ENCODE data around the gene PPP2R2C.

The PPP2R2C gene

DNA sequence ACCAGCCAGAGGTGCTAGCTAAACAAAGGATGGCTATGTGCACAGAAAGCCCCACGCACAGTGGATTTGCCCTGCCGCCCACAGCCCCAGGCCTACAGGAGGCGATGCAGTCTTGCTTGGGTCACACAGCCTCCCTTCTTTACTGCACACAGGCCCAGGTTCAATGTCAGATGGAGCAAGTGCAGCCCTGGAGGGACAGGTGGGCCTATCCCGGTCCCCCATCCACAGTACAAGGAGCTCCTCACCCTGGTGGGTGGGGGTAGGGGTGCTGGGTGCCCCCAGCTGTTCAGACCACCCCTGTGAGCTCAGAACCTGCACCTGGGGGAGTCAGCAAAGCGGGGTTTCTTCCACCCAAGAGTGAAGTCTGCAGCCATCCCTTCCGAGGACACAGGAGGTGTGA lies 114.9 kb downstream of the PPP2R2C start:
- Histone ChIP-seq H3K27me3 (ENCODE audit: insufficient read depth, poor library complexity, severe bottlenecking) (no peaks in the 10 kb centered on the region), H3K4me3 (replicated peaks; ENCODE audit: insufficient read depth, low read length) (no peak overlapping the region), H3K27ac (replicated peaks) (no peak overlapping the region)
- no peak for DNase-seq (ENCODE audit: low read depth in 1 of 2, low spot score in 1 of 2)
- TF ChIP-seq POLR2AphosphoS5 (IDR thresholded peaks at IDR 0.05; ENCODE audit: low read depth): no peak
- TF ChIP-seq, protein P1, sequence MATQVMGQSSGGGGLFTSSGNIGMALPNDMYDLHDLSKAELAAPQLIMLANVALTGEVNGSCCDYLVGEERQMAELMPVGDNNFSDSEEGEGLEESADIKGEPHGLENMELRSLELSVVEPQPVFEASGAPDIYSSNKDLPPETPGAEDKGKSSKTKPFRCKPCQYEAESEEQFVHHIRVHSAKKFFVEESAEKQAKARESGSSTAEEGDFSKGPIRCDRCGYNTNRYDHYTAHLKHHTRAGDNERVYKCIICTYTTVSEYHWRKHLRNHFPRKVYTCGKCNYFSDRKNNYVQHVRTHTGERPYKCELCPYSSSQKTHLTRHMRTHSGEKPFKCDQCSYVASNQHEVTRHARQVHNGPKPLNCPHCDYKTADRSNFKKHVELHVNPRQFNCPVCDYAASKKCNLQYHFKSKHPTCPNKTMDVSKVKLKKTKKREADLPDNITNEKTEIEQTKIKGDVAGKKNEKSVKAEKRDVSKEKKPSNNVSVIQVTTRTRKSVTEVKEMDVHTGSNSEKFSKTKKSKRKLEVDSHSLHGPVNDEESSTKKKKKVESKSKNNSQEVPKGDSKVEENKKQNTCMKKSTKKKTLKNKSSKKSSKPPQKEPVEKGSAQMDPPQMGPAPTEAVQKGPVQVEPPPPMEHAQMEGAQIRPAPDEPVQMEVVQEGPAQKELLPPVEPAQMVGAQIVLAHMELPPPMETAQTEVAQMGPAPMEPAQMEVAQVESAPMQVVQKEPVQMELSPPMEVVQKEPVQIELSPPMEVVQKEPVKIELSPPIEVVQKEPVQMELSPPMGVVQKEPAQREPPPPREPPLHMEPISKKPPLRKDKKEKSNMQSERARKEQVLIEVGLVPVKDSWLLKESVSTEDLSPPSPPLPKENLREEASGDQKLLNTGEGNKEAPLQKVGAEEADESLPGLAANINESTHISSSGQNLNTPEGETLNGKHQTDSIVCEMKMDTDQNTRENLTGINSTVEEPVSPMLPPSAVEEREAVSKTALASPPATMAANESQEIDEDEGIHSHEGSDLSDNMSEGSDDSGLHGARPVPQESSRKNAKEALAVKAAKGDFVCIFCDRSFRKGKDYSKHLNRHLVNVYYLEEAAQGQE (IDR thresholded peaks at IDR 0.05; ENCODE audit: insufficient replicate concordance, low read depth): no peak
- TF ChIP-seq, protein P2, sequence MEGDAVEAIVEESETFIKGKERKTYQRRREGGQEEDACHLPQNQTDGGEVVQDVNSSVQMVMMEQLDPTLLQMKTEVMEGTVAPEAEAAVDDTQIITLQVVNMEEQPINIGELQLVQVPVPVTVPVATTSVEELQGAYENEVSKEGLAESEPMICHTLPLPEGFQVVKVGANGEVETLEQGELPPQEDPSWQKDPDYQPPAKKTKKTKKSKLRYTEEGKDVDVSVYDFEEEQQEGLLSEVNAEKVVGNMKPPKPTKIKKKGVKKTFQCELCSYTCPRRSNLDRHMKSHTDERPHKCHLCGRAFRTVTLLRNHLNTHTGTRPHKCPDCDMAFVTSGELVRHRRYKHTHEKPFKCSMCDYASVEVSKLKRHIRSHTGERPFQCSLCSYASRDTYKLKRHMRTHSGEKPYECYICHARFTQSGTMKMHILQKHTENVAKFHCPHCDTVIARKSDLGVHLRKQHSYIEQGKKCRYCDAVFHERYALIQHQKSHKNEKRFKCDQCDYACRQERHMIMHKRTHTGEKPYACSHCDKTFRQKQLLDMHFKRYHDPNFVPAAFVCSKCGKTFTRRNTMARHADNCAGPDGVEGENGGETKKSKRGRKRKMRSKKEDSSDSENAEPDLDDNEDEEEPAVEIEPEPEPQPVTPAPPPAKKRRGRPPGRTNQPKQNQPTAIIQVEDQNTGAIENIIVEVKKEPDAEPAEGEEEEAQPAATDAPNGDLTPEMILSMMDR (IDR thresholded peaks at IDR 0.05; ENCODE audit: insufficient read depth, low read length): no peak
- TF ChIP-seq GABPA (IDR thresholded peaks at IDR 0.05; ENCODE audit: low read depth): no peak
- no peak for TF ChIP-seq SPI1 (IDR thresholded peaks at IDR 0.05; ENCODE audit: borderline replicate concordance, low read depth)

DNA sequence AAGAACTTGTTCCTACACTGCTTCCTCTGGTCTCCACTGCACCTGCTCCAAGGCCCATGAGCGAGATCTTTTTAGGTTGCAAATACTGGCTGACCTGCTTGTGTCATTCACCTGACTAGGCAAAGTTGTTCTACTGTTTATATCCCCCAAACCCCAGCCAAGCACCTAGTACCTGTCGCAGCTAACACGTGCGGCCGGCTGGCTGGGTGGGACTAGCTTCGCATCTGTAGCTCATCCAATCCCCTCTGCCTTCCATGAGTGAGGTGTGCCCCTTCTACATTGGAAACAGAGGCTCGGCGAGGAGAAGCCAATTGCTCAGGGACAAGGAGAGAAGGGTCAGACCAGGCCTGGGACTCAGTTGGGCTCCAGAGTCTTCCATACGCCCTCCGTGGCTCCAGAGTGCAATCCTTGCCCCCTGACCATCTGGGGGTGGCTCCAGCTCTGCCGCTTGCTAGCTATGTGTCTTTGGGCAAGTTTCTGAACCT lies 116.3 kb downstream of the PPP2R2C start:
- TF ChIP-seq, protein P2 (IDR thresholded peaks at IDR 0.05; ENCODE audit: insufficient read depth, low read length): no peak
- TF ChIP-seq POLR2AphosphoS5 (IDR thresholded peaks at IDR 0.05; ENCODE audit: low read depth) (no peak), SPI1 (IDR thresholded peaks at IDR 0.05; ENCODE audit: borderline replicate concordance, low read depth) (no peak), GABPA (IDR thresholded peaks at IDR 0.05; ENCODE audit: low read depth) (no peak)
- TF ChIP-seq, protein P1 (IDR thresholded peaks at IDR 0.05; ENCODE audit: insufficient replicate concordance, low read depth): no peak
- H3K4me3 ChIP-seq (replicated peaks; ENCODE audit: insufficient read depth, low read length): no peak overlapping the region
- H3K27me3 ChIP-seq (ENCODE audit: insufficient read depth, poor library complexity, severe bottlenecking): no peaks in the 10 kb centered on the region
- H3K27ac ChIP-seq (replicated peaks): no peak overlapping the region
- no peak for DNase-seq (ENCODE audit: low read depth in 1 of 2, low spot score in 1 of 2)

DNA sequence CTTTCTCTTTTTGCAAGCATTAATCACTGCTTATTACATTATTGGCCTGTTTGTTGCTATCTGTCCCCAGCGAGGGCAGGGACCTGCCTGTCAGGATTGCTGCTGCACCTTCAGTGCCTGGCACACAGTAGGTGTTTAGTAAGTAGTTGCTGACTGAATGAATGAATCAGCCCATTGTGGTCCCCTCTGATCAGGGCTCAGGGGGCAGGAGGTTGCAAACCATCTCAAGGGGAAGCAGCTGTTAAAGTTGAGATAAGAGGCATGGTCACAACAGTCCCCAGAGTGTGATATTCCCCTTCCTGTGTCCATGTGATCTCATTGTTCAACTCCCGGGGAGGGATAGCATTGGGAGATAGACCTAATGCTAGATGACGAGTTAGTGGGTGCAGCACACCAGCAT lies 117.4 kb downstream of the PPP2R2C start:
- Histone ChIP-seq H3K4me3 (replicated peaks; ENCODE audit: insufficient read depth, low read length) (no peak overlapping the region), H3K27ac (replicated peaks) (no peak overlapping the region), H3K27me3 (ENCODE audit: insufficient read depth, poor library complexity, severe bottlenecking) (no peaks in the 10 kb centered on the region)
- no peak for DNase-seq (ENCODE audit: low read depth in 1 of 2, low spot score in 1 of 2)
- TF ChIP-seq, protein P2 (IDR thresholded peaks at IDR 0.05; ENCODE audit: insufficient read depth, low read length): no peak
- TF ChIP-seq, protein P1 (IDR thresholded peaks at IDR 0.05; ENCODE audit: insufficient replicate concordance, low read depth): no peak
- TF ChIP-seq SPI1 (IDR thresholded peaks at IDR 0.05; ENCODE audit: borderline replicate concordance, low read depth) (no peak), POLR2AphosphoS5 (IDR thresholded peaks at IDR 0.05; ENCODE audit: low read depth) (no peak), GABPA (IDR thresholded peaks at IDR 0.05; ENCODE audit: low read depth) (no peak)

All from HL-60 (cell line).